WI38 (cell line): Measurements from ENCODE around the gene AVPI1.

Experiments used
- H3K4me3 ChIP-seq: 2 replicates; pipeline ENCODE4 v1.5.1; 2011; ENCODE audit warnings: low read depth, mild to moderate bottlenecking, control low read depth, low read length
- CTCF ChIP-seq: IDR thresholded peaks from 2 replicates; pipeline ENCODE4 v1.5.1; 2012; ENCODE audit warnings: low read depth, mild to moderate bottlenecking, control low read depth, low read length

The AVPI1 gene, protein sequence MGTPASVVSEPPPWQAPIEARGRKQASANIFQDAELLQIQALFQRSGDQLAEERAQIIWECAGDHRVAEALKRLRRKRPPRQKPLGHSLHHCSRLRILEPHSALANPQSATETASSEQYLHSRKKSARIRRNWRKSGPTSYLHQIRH

GRCh38 chr10:97686962-97687784 lies at the start of gene AVPI1:
Gene AVPI1 (minus strand): TSS chr10:97687241. CDS start chr10:97679905, 7,336 bp downstream.
- peak within 1 kb of the TSS; percentile 77 for H3K4me3 ChIP-seq
- TF ChIP-seq CTCF, result no peak

DNA sequence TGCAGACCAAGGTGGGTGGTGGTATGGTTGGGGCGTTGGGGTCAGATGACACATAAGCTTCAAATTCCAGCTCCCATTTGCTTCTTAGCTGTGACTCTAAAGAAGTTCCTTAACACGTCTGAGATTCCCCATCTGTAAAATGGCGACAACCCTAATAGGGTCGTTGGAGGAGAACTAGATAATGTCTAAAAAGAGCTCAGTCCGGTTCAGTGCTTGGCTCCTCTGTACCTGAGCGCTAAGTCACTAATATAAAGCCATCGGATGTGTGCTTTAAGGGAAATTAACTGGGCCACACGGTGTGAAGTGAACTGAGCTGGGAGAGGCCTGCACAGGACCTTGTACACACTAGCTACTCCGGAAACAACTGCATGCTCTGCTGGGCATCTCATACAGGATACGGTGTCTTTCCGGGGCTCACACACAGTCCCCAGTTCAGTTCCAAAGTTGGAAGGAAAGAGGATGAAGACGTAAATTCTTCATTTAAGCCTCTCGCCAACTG lies 49.4 kb upstream of the AVPI1 start:
- TF ChIP-seq CTCF, result no peak
- H3K4me3 ChIP-seq, result peak overlapping the region; percentile 96; the same call in 1 of the 2 replicates

DNA sequence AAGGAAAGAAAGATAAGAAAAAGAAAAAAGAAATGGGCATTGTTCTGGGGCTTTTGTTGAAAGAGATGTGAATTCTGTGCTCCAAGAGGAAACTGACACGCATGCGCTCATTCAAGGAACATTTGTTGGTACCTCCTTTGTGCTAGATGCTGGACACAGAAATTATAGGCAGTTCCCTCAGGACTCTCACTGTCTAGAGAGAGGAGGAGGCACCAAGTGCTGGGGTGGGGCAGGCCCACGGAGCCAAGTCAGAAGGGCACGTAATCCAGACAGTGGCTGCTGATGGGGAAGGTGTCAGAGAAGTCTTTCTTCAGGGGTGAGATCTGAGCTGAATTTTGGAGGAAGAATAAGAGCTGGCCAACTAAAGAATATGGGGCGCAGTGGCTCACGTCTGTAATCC lies 47.0 kb upstream of the AVPI1 start:
- no peak overlapping the region for H3K4me3 ChIP-seq
- TF ChIP-seq CTCF, result no peak

DNA sequence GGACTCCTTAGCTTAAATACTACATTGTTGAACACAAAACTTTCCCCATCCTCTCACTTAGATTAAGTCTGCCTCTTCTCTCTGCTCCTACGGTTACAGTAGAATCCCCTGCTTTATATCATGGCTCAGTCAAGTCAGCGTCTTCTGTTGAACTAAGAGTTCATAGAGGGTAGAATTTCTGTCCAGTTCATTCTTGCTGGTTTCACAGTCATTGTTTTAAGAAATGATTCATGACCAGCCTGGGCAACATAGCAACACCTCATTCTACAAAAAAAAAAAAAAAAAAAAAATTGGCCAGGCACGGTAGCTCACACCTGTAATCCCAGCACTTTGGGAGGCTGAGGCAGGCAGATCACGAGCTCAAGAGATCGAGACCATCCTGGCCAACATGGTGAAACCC lies 46.2 kb upstream of the AVPI1 start:
- no peak overlapping the region for H3K4me3 ChIP-seq
- no peak for TF ChIP-seq CTCF

DNA sequence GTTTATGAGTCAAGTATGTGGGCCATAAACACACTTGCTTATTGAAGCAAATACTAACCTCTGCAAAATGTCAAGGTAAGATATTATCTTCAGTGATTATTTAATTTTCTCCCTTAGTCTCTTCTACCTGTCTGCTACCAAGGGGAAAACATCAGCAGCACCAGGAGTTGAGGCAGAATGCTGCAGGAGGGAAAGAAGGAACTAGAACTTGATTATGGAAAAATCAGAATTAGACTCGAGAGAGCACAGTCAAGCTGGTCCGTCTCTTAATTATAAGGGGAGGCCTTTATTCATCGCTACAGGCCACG lies 45.0 kb upstream of the AVPI1 start:
- no peak for TF ChIP-seq CTCF
- no peak overlapping the region for H3K4me3 ChIP-seq

DNA sequence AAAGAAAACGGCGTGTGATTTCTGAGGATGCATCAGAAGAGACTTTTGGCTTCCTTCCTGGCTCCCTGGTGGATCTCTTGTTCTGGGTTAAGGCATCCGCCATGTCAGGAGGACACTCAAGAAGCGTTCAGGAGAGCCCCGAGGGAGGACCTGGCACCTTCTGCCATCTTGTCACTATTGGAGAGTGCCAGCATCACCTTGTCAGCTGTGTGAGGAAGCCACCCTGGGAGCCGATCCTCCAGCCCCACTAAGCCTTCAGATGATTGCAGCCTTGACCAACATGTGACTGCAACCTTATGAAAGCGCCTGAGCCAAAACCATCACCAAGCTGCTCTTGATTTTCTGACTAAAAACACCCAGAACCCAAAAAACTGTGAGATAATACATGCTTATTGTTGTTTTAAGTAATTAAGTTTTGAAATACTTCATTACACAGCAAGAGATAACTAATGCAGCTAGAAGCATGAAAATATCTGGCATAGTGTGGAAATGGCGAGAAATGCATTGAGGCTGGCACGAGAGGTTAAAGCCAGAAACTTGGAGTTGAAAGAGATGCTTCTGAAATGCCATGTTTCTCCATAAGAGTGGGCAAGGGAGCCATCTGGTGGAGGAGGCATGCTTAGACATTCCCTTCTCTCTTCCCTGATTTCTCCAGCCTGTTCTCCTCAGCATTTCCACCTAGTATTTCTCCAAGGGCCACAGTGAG lies 44.5 kb upstream of the AVPI1 start:
- peak; percentile 82 for TF ChIP-seq CTCF
- no peak overlapping the region for H3K4me3 ChIP-seq

GRCh38 chr10:97729014-97729413 lies 42.0 kb upstream of the AVPI1 start:
- TF ChIP-seq CTCF, result no peak
- no peak overlapping the region for H3K4me3 ChIP-seq
